H9 (cell line): Measurements from ENCODE around the gene ARHGEF39. TPM values are rescaled to one million over a fixed set of nuclear protein-coding genes. Genes with fewer than 3 reads are reported as not detected.
"Not testable (repeated sequence)": the region's sequence is repeated elsewhere in the genome, so short reads cannot be mapped to it uniquely, and the experiment has no call there.

Experiments used
- DNase-seq: peaks from one replicate; pipeline ENCODE4 v3.0.0-alpha.2; 2017
- H2AFZ ChIP-seq: one replicate; pipeline ENCODE4 v1.6.1; 2013; ENCODE audit warnings: mild to moderate bottlenecking, low read length, control low read depth, moderate library complexity
- H2AK5ac ChIP-seq: 2 replicates; pipeline ENCODE4 v1.6.1; 2013; ENCODE audit warnings: low read length, control low read depth, mixed read lengths; ENCODE audit not compliant: insufficient read length
- H2BK120ac ChIP-seq: one replicate; pipeline ENCODE4 v1.6.1; 2013; ENCODE audit warnings: low read depth, mild to moderate bottlenecking, low read length, control low read depth, inconsistent platforms; ENCODE audit not compliant: poor library complexity, severe bottlenecking
- H2BK12ac ChIP-seq: 2 replicates; pipeline ENCODE4 v1.6.1; 2013; ENCODE audit warnings: low read length, control low read depth, mixed read lengths, low read depth; ENCODE audit not compliant: insufficient read length
- H2BK15ac ChIP-seq: 2 replicates; pipeline ENCODE4 v1.6.1; 2013; ENCODE audit warnings: low read depth, low read length, control low read depth
- H2BK20ac ChIP-seq: one replicate; pipeline ENCODE4 v1.6.1; 2013; ENCODE audit warnings: low read depth, mild to moderate bottlenecking, low read length, control low read depth, inconsistent platforms; ENCODE audit not compliant: poor library complexity, severe bottlenecking
- H2BK5ac ChIP-seq: 2 replicates; pipeline ENCODE4 v1.6.1; 2013; ENCODE audit warnings: low read length, control low read depth, mixed read lengths; ENCODE audit not compliant: insufficient read length
- H3K14ac ChIP-seq: 2 replicates; pipeline ENCODE4 v1.6.1; 2013; ENCODE audit warnings: low read length, control low read depth; ENCODE audit not compliant: insufficient read depth
- H3K18ac ChIP-seq: 2 replicates; pipeline ENCODE4 v1.6.1; 2013; ENCODE audit warnings: low read depth, mild to moderate bottlenecking, mixed read lengths, low read length, control low read depth; ENCODE audit not compliant: insufficient read length
- H3K23ac ChIP-seq: 2 replicates; pipeline ENCODE4 v1.6.1; 2013; ENCODE audit warnings: low read length, control low read depth, mixed read lengths, low read depth; ENCODE audit not compliant: insufficient read length
- H3K23me2 ChIP-seq: 2 replicates; pipeline ENCODE4 v1.6.1; 2013; ENCODE audit warnings: low read depth, mild to moderate bottlenecking, mixed read lengths, low read length, control low read depth; ENCODE audit not compliant: insufficient read length, poor library complexity, severe bottlenecking
- H3K27ac ChIP-seq: 2 replicates; pipeline ENCODE4 v1.5.1; 2013; ENCODE audit warnings: low read length, control low read depth, mixed read lengths, low read depth; ENCODE audit not compliant: insufficient read length
- H3K27me3 ChIP-seq: 2 replicates; pipeline ENCODE4 v1.6.1; 2013; ENCODE audit warnings: low read length, control low read depth, inconsistent platforms; ENCODE audit not compliant: insufficient read depth
- H3K4ac ChIP-seq: 2 replicates; pipeline ENCODE4 v1.6.1; 2013; ENCODE audit warnings: low read depth, mild to moderate bottlenecking, control low read depth, inconsistent platforms, low read length, moderate library complexity
- H3K4me1 ChIP-seq: 2 replicates; pipeline ENCODE4 v1.6.1; 2013; ENCODE audit warnings: low read length, control low read depth, inconsistent platforms; ENCODE audit not compliant: insufficient read depth
- H3K4me2 ChIP-seq: 2 replicates; pipeline ENCODE4 v1.6.1; 2013; ENCODE audit warnings: low read length, control low read depth, mixed read lengths; ENCODE audit not compliant: insufficient read length, insufficient read depth
- H3K56ac ChIP-seq: 2 replicates; pipeline ENCODE4 v1.6.1; 2013; ENCODE audit warnings: low read depth, mild to moderate bottlenecking, mixed read lengths, low read length, control low read depth; ENCODE audit not compliant: insufficient read length
- H3K79me1 ChIP-seq: 2 replicates; pipeline ENCODE4 v1.6.1; 2013; ENCODE audit warnings: low read depth, mild to moderate bottlenecking, moderate library complexity, low read length, control low read depth, inconsistent platforms; ENCODE audit not compliant: insufficient read depth, poor library complexity, severe bottlenecking
- H3K79me2 ChIP-seq: 2 replicates; pipeline ENCODE4 v1.6.1; 2013; ENCODE audit warnings: low read length, control low read depth, inconsistent platforms; ENCODE audit not compliant: insufficient read depth
- H3K9ac ChIP-seq: 2 replicates; pipeline ENCODE4 v1.6.1; 2013; ENCODE audit warnings: low read length, control low read depth, mixed read lengths; ENCODE audit not compliant: insufficient read length; ENCODE audit errors: extremely low read depth
- H3K9me3 ChIP-seq: one replicate; pipeline ENCODE4 v1.6.1; 2013; ENCODE audit warnings: low read depth, low read length, inconsistent platforms; ENCODE audit not compliant: control insufficient read depth
- H3T11ph ChIP-seq: one replicate; pipeline ENCODE4 v1.6.1; 2013; ENCODE audit warnings: mild to moderate bottlenecking, low read length, control low read depth, inconsistent platforms
- H4K20me1 ChIP-seq: one replicate; pipeline ENCODE4 v1.6.1; 2013; ENCODE audit not compliant: control insufficient read depth, insufficient read length, insufficient read depth
- H4K5ac ChIP-seq: 2 replicates; pipeline ENCODE4 v1.6.1; 2013; ENCODE audit warnings: low read depth, mild to moderate bottlenecking, mixed read lengths, low read length, control low read depth; ENCODE audit not compliant: insufficient read length
- H4K8ac ChIP-seq: replicated peaks from 2 replicates; pipeline ENCODE4 v1.6.1; 2013; ENCODE audit warnings: low read length, control low read depth, mixed read lengths, low read depth; ENCODE audit not compliant: insufficient read length
- H4K91ac ChIP-seq: 2 replicates; pipeline ENCODE4 v1.6.1; 2013; ENCODE audit warnings: low read depth, mild to moderate bottlenecking, moderate library complexity, mixed read lengths, low read length, control low read depth; ENCODE audit not compliant: insufficient read length
- H3K27ac Mint-ChIP-seq, 3 experiments: 2 replicates in 2 of 3; 3 replicates in 1 of 3; pipeline ENCODE4 v1.8.0; 2020 to 2021; ENCODE audit warnings: mixed read lengths in 3 of 3, mild to moderate bottlenecking in 1 of 3, moderate library complexity in 1 of 3
- H3K27me3 Mint-ChIP-seq: 2 replicates; pipeline ENCODE4 v1.8.0; 2021; ENCODE audit warnings: low read depth, mild to moderate bottlenecking, moderate library complexity, mixed read lengths
- H3K36me3 Mint-ChIP-seq, 3 experiments: 2 replicates in 2 of 3; 3 replicates in 1 of 3; pipeline ENCODE4 v1.8.0; 2020 to 2021; ENCODE audit warnings: low read depth in 3 of 3, mixed read lengths in 3 of 3; ENCODE audit not compliant: insufficient read depth in 1 of 3
- H3K4me1 Mint-ChIP-seq, 2 experiments: 2 replicates each; pipeline ENCODE4 v1.8.0; 2020; ENCODE audit warnings: mixed read lengths in 2 of 2
- H3K4me3 Mint-ChIP-seq, 2 experiments: 2 replicates in 1 of 2; 3 replicates in 1 of 2; pipeline ENCODE4 v1.8.0; 2020 to 2021; ENCODE audit warnings: mild to moderate bottlenecking in 2 of 2, mixed read lengths in 2 of 2, moderate library complexity in 1 of 2
- H3K9me3 Mint-ChIP-seq, 2 experiments: 2 replicates in 1 of 2; 3 replicates in 1 of 2; pipeline ENCODE4 v1.8.0; 2020; ENCODE audit warnings: mild to moderate bottlenecking in 2 of 2, mixed read lengths in 2 of 2, moderate library complexity in 1 of 2
- WGBS: extraction: QIAGEN DNeasy Blood & Tissue Kit; methylation state at CpG from one replicate; pipeline ENCODE4 v1.1.7; 2013; ENCODE audit warnings: missing lambda C conversion rate, low lambda C conversion rate, mixed read lengths; ENCODE audit not compliant: insufficient read length; ENCODE audit errors: extremely low coverage; 5-methylcytosine and 5-hydroxymethylcytosine counted together
- total RNA-seq: library from RNA; stranded (reverse); gene quantifications from 2 replicates; pipeline ENCODE4 v1.2.1, GENCODE V29; 2021

Gene ARHGEF39
- total RNA-seq, 1 experiment from 2014 or later = 24.4 TPM

DNA sequence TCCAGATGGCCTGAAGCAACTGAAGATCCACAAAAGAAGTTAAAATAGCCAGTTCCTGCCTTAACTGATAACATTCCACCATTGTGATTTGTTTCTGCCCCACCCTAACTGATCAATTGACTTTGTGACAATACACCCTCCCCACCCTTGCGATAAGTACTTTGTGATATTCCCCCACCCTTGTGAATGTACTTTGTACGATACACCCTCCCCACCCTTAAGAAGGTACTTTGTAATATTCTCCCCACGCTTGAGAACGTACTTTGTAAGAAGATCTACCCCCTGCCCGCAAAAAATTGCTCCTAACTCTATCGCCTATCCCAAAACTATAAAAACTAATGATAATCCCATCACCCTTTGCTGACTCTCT, 28.1 kb downstream of the ARHGEF39 start:
- not testable (repeated sequence) for DNase-seq, H2BK15ac ChIP-seq, H3K23me2 ChIP-seq, H2BK120ac ChIP-seq, H3K27me3 Mint-ChIP-seq, H2BK20ac ChIP-seq, H2BK5ac ChIP-seq, H3K27me3 ChIP-seq, H3K27ac Mint-ChIP-seq, H3K56ac ChIP-seq, H3K4me3 Mint-ChIP-seq, H3K79me1 ChIP-seq, H4K5ac ChIP-seq, H3K79me2 ChIP-seq, H2AFZ ChIP-seq, H3K14ac ChIP-seq, H2BK12ac ChIP-seq, H4K91ac ChIP-seq, H3K27ac ChIP-seq, H3T11ph ChIP-seq, H3K4me2 ChIP-seq, H3K9ac ChIP-seq, H3K9me3 ChIP-seq, H3K4ac ChIP-seq, H2AK5ac ChIP-seq, H3K4me1 ChIP-seq, H4K20me1 ChIP-seq, H3K4me1 Mint-ChIP-seq, H3K18ac ChIP-seq, H3K23ac ChIP-seq, H4K8ac ChIP-seq
- H3K36me3 Mint-ChIP-seq = peaks cover 9 to 16% (median 12%) of the 10 kb centered on the region in 3 experiments
- WGBS = 100% methylated on average over 2 of the region's 6 CpGs
- peaks cover 4 to 16% of the 10 kb centered on the region in 2 experiments; a peak in 4 of 5 replicates for H3K9me3 Mint-ChIP-seq
